A549 (cell line): ENCODE measurements around the gene GTPBP2. TPM values are rescaled to one million over a fixed set of nuclear protein-coding genes. Genes with fewer than 3 reads are reported as not detected.

Experiments
- ATAC-seq, 2 experiments: fragments of 200-7000 bp in 1 of 2; fragments of >200 bp in 1 of 2; cut with Nextera tagmentation in 1 of 2; cut with Tn5 transposase in 1 of 2; 3 replicates each; pipeline versions ENCODE4 v1.8.0 to v1.9.1; 2018 to 2020; ENCODE audit warnings: mild to moderate bottlenecking in 1 of 2, moderate library complexity in 1 of 2
- CTCF ChIA-PET: fragments of 300-600 bp; sonication (Branson Sonifier 250); formaldehyde crosslinking; extraction: SDS; loops from one replicate; lab custom pipeline; 2021; ENCODE audit warnings: antibody characterized with exemption, inconsistent platforms; lab: Yijun Ruan, JAX
- POLR2A ChIA-PET: fragments of 350-600 bp; formaldehyde crosslinking; extraction: SDS; loops from one replicate; lab custom pipeline; 2021; ENCODE audit warnings: antibody characterized with exemption, inconsistent platforms; lab: Yijun Ruan, JAX
- DNase-seq, 2 experiments: peaks; one replicate each; pipeline versions ENCODE4 v3.0.0 to v3.0.0-alpha.2; 2011 to 2016; ENCODE audit warnings: low read depth in 1 of 2, low spot score in 1 of 2
- FAIRE-seq: peaks from 2 replicates; lab custom pipeline; 2011; peaks lifted over from hg19 to GRCh38; lab: Jason Lieb, UNC
- H3K27ac ChIP-seq, 2 experiments: fragments of >200 bp; sonication (Bioruptor Twin); formaldehyde crosslinking; 3 replicates each; pipeline ENCODE4 v1.5.1; 2016 to 2017
- H3K4me1 ChIP-seq: fragments of >200 bp; sonication (Bioruptor Twin); formaldehyde crosslinking; 3 replicates; pipeline ENCODE4 v1.6.1; 2016
- H3K4me2 ChIP-seq: fragments of >200 bp; sonication (Bioruptor Twin); formaldehyde crosslinking; 3 replicates; pipeline ENCODE4 v1.6.1; 2016
- H3K4me3 ChIP-seq: fragments of >200 bp; sonication (Bioruptor Twin); formaldehyde crosslinking; 3 replicates; pipeline ENCODE4 v1.5.1; 2016
- H3K9me3 ChIP-seq: fragments of >200 bp; sonication (Bioruptor Twin); formaldehyde crosslinking; 3 replicates; pipeline ENCODE4 v1.6.1; 2016
- CBX2 ChIP-seq: fragments of 200-600 bp; sonication (generic); IDR thresholded peaks from 2 replicates; pipeline ENCODE4 v1.6.1; 2016; ENCODE audit warnings: low read depth, mild to moderate bottlenecking, borderline replicate concordance
- CHD4 ChIP-seq: fragments of 200-600 bp; sonication (generic); IDR thresholded peaks from 2 replicates; pipeline ENCODE4 v1.6.1; 2016; ENCODE audit warnings: antibody characterized with exemption, mild to moderate bottlenecking, borderline replicate concordance
- EP300 ChIP-seq, 2 experiments: fragments of >200 bp; sonication (Bioruptor Twin); formaldehyde crosslinking; IDR thresholded peaks; 2 replicates in 1 of 2; 3 replicates in 1 of 2; pipeline ENCODE4 v1.6.1; 2016 to 2017
- GATA3 ChIP-seq: IDR thresholded peaks from 2 replicates; pipeline ENCODE4 v1.6.1; 2012; ENCODE audit warnings: borderline replicate concordance
- KDM1A ChIP-seq: fragments of 200-600 bp; sonication (generic); IDR thresholded peaks from 2 replicates; pipeline ENCODE4 v1.6.1; 2016; ENCODE audit warnings: low read depth, mild to moderate bottlenecking
- NPAS2 ChIP-seq: fragments of 250-450 bp; sonication (Bioruptor Pico); IDR thresholded peaks from 2 replicates; pipeline ENCODE4 v1.8.0; 2022; ENCODE audit warnings: mild to moderate bottlenecking, moderate library complexity, borderline replicate concordance
- NR3C1 ChIP-seq: fragments of >200 bp; sonication (Bioruptor Twin); formaldehyde crosslinking; IDR thresholded peaks from 3 replicates; pipeline ENCODE4 v1.6.1; 2017
- POLR2AphosphoS2 ChIP-seq: conservative IDR thresholded peaks from 2 replicates; pipeline ENCODE4 v1.6.1; 2012; ENCODE audit warnings: low read length, improper control_type of control experiment, inconsistent platforms
- RAD21 ChIP-seq, 2 experiments: fragments of >200 bp in 1 of 2; sonication (Bioruptor Twin) in 1 of 2; formaldehyde crosslinking in 1 of 2; IDR thresholded peaks in 1 of 2; conservative IDR thresholded peaks in 1 of 2; 2 replicates in 1 of 2; 3 replicates in 1 of 2; pipeline ENCODE4 v1.6.1; 2012 to 2018; ENCODE audit warnings: inconsistent platforms in 1 of 2
- RARB ChIP-seq: fragments of 250-450 bp; sonication (Bioruptor Pico); IDR thresholded peaks from 2 replicates; pipeline ENCODE4 v1.8.0; 2021; ENCODE audit warnings: mild to moderate bottlenecking, moderate library complexity
- SMC3 ChIP-seq: fragments of >200 bp; sonication (Bioruptor Twin); formaldehyde crosslinking; IDR thresholded peaks from 3 replicates; pipeline ENCODE4 v1.6.1; 2018; ENCODE audit warnings: inconsistent platforms
- WGBS: methylation state at CpG from one replicate; pipeline ENCODE4 v1.1.6; 2017; ENCODE audit errors: missing lambda C conversion rate; 5-methylcytosine and 5-hydroxymethylcytosine counted together
- polyA plus RNA-seq, 4 experiments: library from polyadenylated mRNA; depleted of rRNA in 3 of 4; stranded (reverse); fragments of >200 nt; fragmentation: RNase III in 1 of 4; extraction: RNeasy Plus Mini Kit Qiagen cat#74134 plus additional on column Dnase treatment in 1 of 4; gene quantifications; 2 replicates in 3 of 4; 3 replicates in 1 of 4; pipeline ENCODE4 v1.2.3, GENCODE V29; 2011 to 2017
- TF ChIP-seq, protein P1 (sequence below): IDR thresholded peaks from 2 replicates; pipeline ENCODE4 v1.6.1; 2012; ENCODE audit warnings: low read depth, borderline replicate concordance
- TF ChIP-seq, protein P2 (sequence below): fragments of >200 bp; sonication (Bioruptor Twin); formaldehyde crosslinking; IDR thresholded peaks from 2 replicates; pipeline ENCODE4 v1.6.1; 2016
- TF ChIP-seq, protein P3 (sequence below): fragments of 250-450 bp; sonication (Bioruptor Pico); IDR thresholded peaks from 2 replicates; pipeline ENCODE4 v1.5.0; 2020; ENCODE audit warnings: low read depth, mild to moderate bottlenecking, moderate library complexity
- TF ChIP-seq, protein P4 (sequence below): fragments of 200-600 bp; sonication (generic); IDR thresholded peaks from 2 replicates; pipeline ENCODE4 v1.6.1; 2016; ENCODE audit warnings: antibody characterized with exemption, mild to moderate bottlenecking, moderate library complexity
- TF ChIP-seq, protein P5 (sequence below): fragments of >200 bp; sonication (Bioruptor Twin); formaldehyde crosslinking; IDR thresholded peaks from 3 replicates; pipeline ENCODE4 v1.5.1; 2016

GTPBP2 gene
- polyA plus RNA-seq, 2 of the 4 experiments (the other 2 are of a cell fraction), result 28.9 to 59.6 TPM

DNA sequence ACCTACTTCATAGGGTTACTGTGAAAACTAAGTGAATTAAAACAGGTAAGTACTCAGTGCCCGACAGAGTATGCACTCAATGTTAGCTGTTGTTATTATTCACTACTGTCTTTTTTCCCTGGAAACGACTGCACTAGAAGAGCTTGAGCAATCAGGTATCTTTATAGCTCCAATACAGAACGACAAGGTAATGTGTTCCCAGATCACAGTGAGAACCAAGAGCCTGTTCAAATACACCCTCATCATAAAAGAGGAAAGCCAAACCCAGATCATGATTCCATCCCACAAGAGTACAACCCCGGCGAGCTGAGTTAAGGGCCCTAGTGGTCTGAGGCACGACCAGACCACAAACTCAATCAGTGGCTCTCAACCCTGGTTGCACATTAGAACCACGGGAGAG is 48.7 kb upstream of the GTPBP2 start (continued):
- TF ChIP-seq, protein P1, sequence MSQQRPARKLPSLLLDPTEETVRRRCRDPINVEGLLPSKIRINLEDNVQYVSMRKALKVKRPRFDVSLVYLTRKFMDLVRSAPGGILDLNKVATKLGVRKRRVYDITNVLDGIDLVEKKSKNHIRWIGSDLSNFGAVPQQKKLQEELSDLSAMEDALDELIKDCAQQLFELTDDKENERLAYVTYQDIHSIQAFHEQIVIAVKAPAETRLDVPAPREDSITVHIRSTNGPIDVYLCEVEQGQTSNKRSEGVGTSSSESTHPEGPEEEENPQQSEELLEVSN, result no peak
- TF ChIP-seq POLR2AphosphoS2, result no peak
- TF ChIP-seq, protein P2, sequence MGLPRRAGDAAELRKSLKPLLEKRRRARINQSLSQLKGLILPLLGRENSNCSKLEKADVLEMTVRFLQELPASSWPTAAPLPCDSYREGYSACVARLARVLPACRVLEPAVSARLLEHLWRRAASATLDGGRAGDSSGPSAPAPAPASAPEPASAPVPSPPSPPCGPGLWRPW, result no peak

DNA sequence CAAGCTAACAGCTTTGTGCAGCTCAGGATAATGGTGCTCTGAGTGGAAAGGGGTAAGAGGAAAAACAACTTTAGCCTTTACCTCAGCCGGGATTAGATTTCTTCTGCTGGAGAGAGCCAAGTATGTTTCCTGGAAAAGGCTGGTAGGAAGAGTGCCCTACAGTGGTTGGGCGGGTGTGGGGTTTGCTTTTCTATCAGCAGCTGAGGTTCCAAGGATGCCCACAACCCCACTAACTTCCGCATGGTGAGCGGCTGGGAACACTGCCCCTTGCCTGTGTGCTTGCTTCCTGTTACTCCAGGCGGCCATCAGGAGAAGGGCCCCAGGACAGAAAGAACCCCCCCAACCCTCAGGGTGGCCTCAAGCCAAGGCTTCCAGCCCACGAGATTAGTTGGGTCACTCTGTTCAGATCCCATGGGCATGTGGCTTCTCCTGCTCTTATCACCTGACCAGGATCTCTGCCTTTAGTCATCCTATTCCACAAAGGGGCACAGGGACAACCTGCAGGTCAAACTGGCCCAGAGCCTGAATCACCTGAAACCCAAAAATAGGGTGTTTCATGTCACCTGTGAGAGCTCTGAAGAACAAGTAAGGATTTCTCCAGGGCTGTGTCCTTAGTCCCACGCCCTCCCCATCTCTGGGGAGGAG is 48.0 kb upstream of the GTPBP2 start:
- FAIRE-seq (no peak), DNase-seq (no peak), ATAC-seq (no peak)
- Histone ChIP-seq H3K27ac (no peak overlapping the region), H3K4me3 (no peak overlapping the region), H3K4me2 (no peak overlapping the region)
- ChIA-PET POLR2A (interaction anchor here (1.7 kb wide), 1 partner anchor 9 kb away, joined by 4 read pairs; no protein-coding TSS in a partner anchor), CTCF (interaction anchor here (0.6 to 3.2 kb wide), 6 partner anchors 10 to 640 kb away, joined by 3 to 18 read pairs (median 3); no protein-coding TSS in a partner anchor)
- WGBS, result 85% methylated on average over 7 of the region's 7 CpGs
- TF ChIP-seq POLR2AphosphoS2, result no peak
- TF ChIP-seq RARB (CRISPR knock-in tag), result no peak
- TF ChIP-seq, protein P3, sequence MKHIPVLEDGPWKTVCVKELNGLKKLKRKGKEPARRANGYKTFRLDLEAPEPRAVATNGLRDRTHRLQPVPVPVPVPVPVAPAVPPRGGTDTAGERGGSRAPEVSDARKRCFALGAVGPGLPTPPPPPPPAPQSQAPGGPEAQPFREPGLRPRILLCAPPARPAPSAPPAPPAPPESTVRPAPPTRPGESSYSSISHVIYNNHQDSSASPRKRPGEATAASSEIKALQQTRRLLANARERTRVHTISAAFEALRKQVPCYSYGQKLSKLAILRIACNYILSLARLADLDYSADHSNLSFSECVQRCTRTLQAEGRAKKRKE (CRISPR knock-in tag), result no peak
- TF ChIP-seq NPAS2 (CRISPR knock-in tag), result no peak
- TF ChIP-seq GATA3, result no peak
- TF ChIP-seq CHD4, result no peak
- no peak for TF ChIP-seq NR3C1
- TF ChIP-seq EP300 (IDR thresholded peaks at IDR 0.05), result no peak
- TF ChIP-seq, protein P4, sequence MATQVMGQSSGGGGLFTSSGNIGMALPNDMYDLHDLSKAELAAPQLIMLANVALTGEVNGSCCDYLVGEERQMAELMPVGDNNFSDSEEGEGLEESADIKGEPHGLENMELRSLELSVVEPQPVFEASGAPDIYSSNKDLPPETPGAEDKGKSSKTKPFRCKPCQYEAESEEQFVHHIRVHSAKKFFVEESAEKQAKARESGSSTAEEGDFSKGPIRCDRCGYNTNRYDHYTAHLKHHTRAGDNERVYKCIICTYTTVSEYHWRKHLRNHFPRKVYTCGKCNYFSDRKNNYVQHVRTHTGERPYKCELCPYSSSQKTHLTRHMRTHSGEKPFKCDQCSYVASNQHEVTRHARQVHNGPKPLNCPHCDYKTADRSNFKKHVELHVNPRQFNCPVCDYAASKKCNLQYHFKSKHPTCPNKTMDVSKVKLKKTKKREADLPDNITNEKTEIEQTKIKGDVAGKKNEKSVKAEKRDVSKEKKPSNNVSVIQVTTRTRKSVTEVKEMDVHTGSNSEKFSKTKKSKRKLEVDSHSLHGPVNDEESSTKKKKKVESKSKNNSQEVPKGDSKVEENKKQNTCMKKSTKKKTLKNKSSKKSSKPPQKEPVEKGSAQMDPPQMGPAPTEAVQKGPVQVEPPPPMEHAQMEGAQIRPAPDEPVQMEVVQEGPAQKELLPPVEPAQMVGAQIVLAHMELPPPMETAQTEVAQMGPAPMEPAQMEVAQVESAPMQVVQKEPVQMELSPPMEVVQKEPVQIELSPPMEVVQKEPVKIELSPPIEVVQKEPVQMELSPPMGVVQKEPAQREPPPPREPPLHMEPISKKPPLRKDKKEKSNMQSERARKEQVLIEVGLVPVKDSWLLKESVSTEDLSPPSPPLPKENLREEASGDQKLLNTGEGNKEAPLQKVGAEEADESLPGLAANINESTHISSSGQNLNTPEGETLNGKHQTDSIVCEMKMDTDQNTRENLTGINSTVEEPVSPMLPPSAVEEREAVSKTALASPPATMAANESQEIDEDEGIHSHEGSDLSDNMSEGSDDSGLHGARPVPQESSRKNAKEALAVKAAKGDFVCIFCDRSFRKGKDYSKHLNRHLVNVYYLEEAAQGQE, result no peak
- no peak for TF ChIP-seq RAD21 (conservative IDR thresholded peaks at IDR 0.05 in 1 of 2, IDR thresholded peaks at IDR 0.05 in 1 of 2)
- TF ChIP-seq SMC3, result no peak
- TF ChIP-seq, protein P5, sequence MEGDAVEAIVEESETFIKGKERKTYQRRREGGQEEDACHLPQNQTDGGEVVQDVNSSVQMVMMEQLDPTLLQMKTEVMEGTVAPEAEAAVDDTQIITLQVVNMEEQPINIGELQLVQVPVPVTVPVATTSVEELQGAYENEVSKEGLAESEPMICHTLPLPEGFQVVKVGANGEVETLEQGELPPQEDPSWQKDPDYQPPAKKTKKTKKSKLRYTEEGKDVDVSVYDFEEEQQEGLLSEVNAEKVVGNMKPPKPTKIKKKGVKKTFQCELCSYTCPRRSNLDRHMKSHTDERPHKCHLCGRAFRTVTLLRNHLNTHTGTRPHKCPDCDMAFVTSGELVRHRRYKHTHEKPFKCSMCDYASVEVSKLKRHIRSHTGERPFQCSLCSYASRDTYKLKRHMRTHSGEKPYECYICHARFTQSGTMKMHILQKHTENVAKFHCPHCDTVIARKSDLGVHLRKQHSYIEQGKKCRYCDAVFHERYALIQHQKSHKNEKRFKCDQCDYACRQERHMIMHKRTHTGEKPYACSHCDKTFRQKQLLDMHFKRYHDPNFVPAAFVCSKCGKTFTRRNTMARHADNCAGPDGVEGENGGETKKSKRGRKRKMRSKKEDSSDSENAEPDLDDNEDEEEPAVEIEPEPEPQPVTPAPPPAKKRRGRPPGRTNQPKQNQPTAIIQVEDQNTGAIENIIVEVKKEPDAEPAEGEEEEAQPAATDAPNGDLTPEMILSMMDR, result no peak
- no peak for TF ChIP-seq CBX2
- TF ChIP-seq KDM1A, result no peak
- TF ChIP-seq, all 56 proteins: peak for 0
- Histone ChIP-seq H3K9me3 (no peaks in the 10 kb centered on the region), H3K4me1 (no peaks in the 10 kb centered on the region)
